Right hindlimb (tissue), 1 donor: ENCODE measurements around the gene KIAA0408.

Source experiments
- DNase-seq: peaks from one replicate; pipeline ENCODE4 v3.0.0-alpha.2; 2018

Gene KIAA0408

GRCh38 chr6:127459231-127459641, at the start of gene KIAA0408:
Gene KIAA0408 (minus strand): TSS chr6:127459389. CDS start chr6:127453981, 5,408 bp downstream.
- peak; percentile 91 for DNase-seq

- DNase-seq, result no peak
Observed at GRCh38 chr6:127506894-127507293, 47.7 kb upstream of the KIAA0408 start.

- no peak for DNase-seq
Observed at GRCh38 chr6:127503022-127503421, 43.8 kb upstream of the KIAA0408 start.

- no peak for DNase-seq
Observed at GRCh38 chr6:127497410-127497809, 38.2 kb upstream of the KIAA0408 start.

GRCh38 chr6:127496471-127496870, 37.3 kb upstream of the KIAA0408 start:
- no peak for DNase-seq

GRCh38 chr6:127494240-127494767, 35.1 kb upstream of the KIAA0408 start:
- DNase-seq, result no peak

GRCh38 chr6:127489248-127489647, 30.1 kb upstream of the KIAA0408 start:
- DNase-seq, result no peak

- no peak for DNase-seq
Observed at GRCh38 chr6:127486934-127487333, 27.7 kb upstream of the KIAA0408 start.

GRCh38 chr6:127484212-127484863, 25.1 kb upstream of the KIAA0408 start:
- no peak for DNase-seq

- no peak for DNase-seq
Observed at GRCh38 chr6:127483399-127484055, 24.3 kb upstream of the KIAA0408 start.

- DNase-seq, result no peak
Observed at GRCh38 chr6:127482325-127482724, 23.1 kb upstream of the KIAA0408 start.

- DNase-seq, result no peak
Observed at GRCh38 chr6:127481628-127482027, 22.4 kb upstream of the KIAA0408 start.

GRCh38 chr6:127481111-127481510, 21.9 kb upstream of the KIAA0408 start:
- no peak for DNase-seq

- DNase-seq, result no peak
Observed at GRCh38 chr6:127477658-127478057, 18.5 kb upstream of the KIAA0408 start.

- DNase-seq, result no peak
Observed at GRCh38 chr6:127475823-127476176, 16.6 kb upstream of the KIAA0408 start.

GRCh38 chr6:127475135-127475822, 16.1 kb upstream of the KIAA0408 start:
- DNase-seq, result no peak

GRCh38 chr6:127471379-127472255, 12.4 kb upstream of the KIAA0408 start:
- DNase-seq, result no peak

- DNase-seq, result no peak
Observed at GRCh38 chr6:127468936-127469335, 9.7 kb upstream of the KIAA0408 start.

GRCh38 chr6:127466416-127466815, 7.2 kb upstream of the KIAA0408 start:
- no peak for DNase-seq

GRCh38 chr6:127464881-127465459, 5.8 kb upstream of the KIAA0408 start:
- DNase-seq, result peak; percentile 75

- DNase-seq, result peak; percentile 64
Observed at GRCh38 chr6:127464161-127464880, 5.1 kb upstream of the KIAA0408 start.

GRCh38 chr6:127463056-127463455, 3.9 kb upstream of the KIAA0408 start:
- no peak for DNase-seq
